CD14-positive monocyte (primary cell): Measurements from ENCODE around the gene API5. TPM values are rescaled to one million over a fixed set of nuclear protein-coding genes. Genes with fewer than 3 reads are reported as not detected.
A peak's percentile ranks its signal among the peaks of the same experiment; 100 is the strongest.

Experiments used
- DNase-seq, 3 donors: peaks; one replicate each; pipeline ENCODE4 v3.0.0-alpha.2; 2011 to 2022
- H2AFZ ChIP-seq: 2 replicates; pipeline ENCODE4 v1.6.0; 2012; ENCODE audit warnings: mild to moderate bottlenecking, low read depth, low read length, inconsistent platforms; ENCODE audit not compliant: insufficient read depth, poor library complexity, severe bottlenecking
- H3K27ac ChIP-seq, 2 donors: 1 replicate in 1 of 2; 2 replicates in 1 of 2; pipeline ENCODE4 v1.5.1; 2012 to 2013; ENCODE audit warnings: low read length in 2 of 2, control low read depth in 1 of 2, inconsistent platforms in 1 of 2, low read depth in 1 of 2, mild to moderate bottlenecking in 1 of 2
- H3K27me3 ChIP-seq, 2 donors: one replicate each; pipeline versions ENCODE4 v1.6.0 to v1.6.1; 2011 to 2013; ENCODE audit warnings: low read length in 2 of 2; ENCODE audit not compliant: control insufficient read depth in 2 of 2, insufficient read depth in 2 of 2
- H3K36me3 ChIP-seq, 2 donors: replicated peaks in 1 of 2; 1 replicate in 1 of 2; 2 replicates in 1 of 2; pipeline versions ENCODE4 v1.5.1 to v1.6.1; 2012 to 2013; ENCODE audit warnings: low read length in 2 of 2, control low read depth in 1 of 2, inconsistent platforms in 1 of 2, mild to moderate bottlenecking in 1 of 2; ENCODE audit not compliant: insufficient read depth in 2 of 2, control insufficient read depth in 1 of 2
- H3K4me1 ChIP-seq, 2 donors: 1 replicate in 1 of 2; 2 replicates in 1 of 2; pipeline versions ENCODE4 v1.5.1 to v1.6.1; 2012 to 2013; ENCODE audit warnings: low read length in 2 of 2, control low read depth in 1 of 2, inconsistent platforms in 1 of 2, mild to moderate bottlenecking in 1 of 2, moderate library complexity in 1 of 2; ENCODE audit not compliant: insufficient read depth in 2 of 2, control insufficient read depth in 1 of 2
- H3K4me2 ChIP-seq: replicated peaks from 2 replicates; pipeline ENCODE3; 2012; ENCODE audit warnings: low read length, moderate library complexity, mild to moderate bottlenecking; ENCODE audit not compliant: poor library complexity, severe bottlenecking; ENCODE audit errors: extremely low read depth
- H3K4me3 ChIP-seq, 3 experiments: fragments of 200-600 bp in 1 of 3; sonication (generic) in 1 of 3; replicated peaks in 1 of 3; 1 replicate in 2 of 3; 2 replicates in 1 of 3; pipeline ENCODE4 v1.5.1; 2011 to 2013; ENCODE audit warnings: low read length in 3 of 3, mild to moderate bottlenecking in 3 of 3, control low read depth in 2 of 3, low read depth in 2 of 3, inconsistent platforms in 1 of 3, moderate library complexity in 1 of 3
- H3K79me2 ChIP-seq: 2 replicates; pipeline ENCODE4 v1.6.0; 2012; ENCODE audit warnings: mild to moderate bottlenecking, control low read depth, inconsistent platforms, low read length, moderate library complexity; ENCODE audit not compliant: insufficient read depth
- H3K9ac ChIP-seq: 2 replicates; pipeline ENCODE4 v1.6.0; 2017; ENCODE audit warnings: low read length, mild to moderate bottlenecking; ENCODE audit not compliant: insufficient read depth, poor library complexity, severe bottlenecking
- H3K9me3 ChIP-seq, 2 donors: replicated peaks in 1 of 2; 1 replicate in 1 of 2; 2 replicates in 1 of 2; pipeline versions ENCODE4 v1.5.1 to v1.6.1; 2012 to 2013; ENCODE audit warnings: low read length in 2 of 2, control low read depth in 1 of 2; ENCODE audit not compliant: control insufficient read depth in 1 of 2, insufficient read depth in 1 of 2
- H4K20me1 ChIP-seq: 2 replicates; pipeline ENCODE4 v1.6.0; 2012; ENCODE audit warnings: mild to moderate bottlenecking, low read length, control low read depth, moderate library complexity; ENCODE audit not compliant: insufficient read depth
- H3K27ac Mint-ChIP-seq, 7 donors: one replicate each; pipeline ENCODE4 v1.8.0; 2020; ENCODE audit warnings: mild to moderate bottlenecking in 7 of 7, mixed read lengths in 7 of 7, moderate library complexity in 6 of 7, inconsistent platforms in 2 of 7
- H3K27me3 Mint-ChIP-seq, 3 donors: one replicate each; pipeline ENCODE4 v1.8.0; 2021 to 2022; ENCODE audit warnings: low read depth in 3 of 3, mild to moderate bottlenecking in 3 of 3, mixed read lengths in 3 of 3, moderate library complexity in 3 of 3, inconsistent platforms in 1 of 3
- H3K36me3 Mint-ChIP-seq, 2 donors: one replicate each; pipeline ENCODE4 v1.8.0; 2020; ENCODE audit warnings: mixed read lengths in 2 of 2, inconsistent platforms in 1 of 2, mild to moderate bottlenecking in 1 of 2
- H3K4me1 Mint-ChIP-seq: one replicate; pipeline ENCODE4 v1.8.0; 2020; ENCODE audit warnings: mild to moderate bottlenecking, mixed read lengths
- H3K4me3 Mint-ChIP-seq, 2 donors: one replicate each; pipeline ENCODE4 v1.8.0; 2020; ENCODE audit warnings: mild to moderate bottlenecking in 2 of 2, mixed read lengths in 2 of 2, moderate library complexity in 1 of 2
- H3K9me3 Mint-ChIP-seq, 7 donors: one replicate each; pipeline ENCODE4 v1.8.0; 2020 to 2022; ENCODE audit warnings: mixed read lengths in 7 of 7, mild to moderate bottlenecking in 6 of 7, moderate library complexity in 6 of 7, inconsistent platforms in 2 of 7
- CTCF ChIP-seq: fragments of 200-600 bp; IDR thresholded peaks from one replicate; pipeline ENCODE4 v1.8.0; 2022; ENCODE audit warnings: antibody characterized with exemption, mild to moderate bottlenecking
- WGBS: methylation state at CpG from one replicate; pipeline ENCODE4 v1.1.5; 2013; ENCODE audit warnings: missing lambda C conversion rate; ENCODE audit not compliant: insufficient coverage; 5-methylcytosine and 5-hydroxymethylcytosine counted together
- intact Hi-C, 2 donors: fragments of 100-400 bp; cut with micrococcal nuclease; formaldehyde crosslinking; loops; one replicate each; pipeline versions ENCODE4 v1.15.0 to v1.15.1; 2023
- polyA plus RNA-seq, 3 donors: library from polyadenylated mRNA; depleted of rRNA in 1 of 3; unstranded in 2 of 3; stranded (reverse) in 1 of 3; fragments of 300-500 nt in 2 of 3; fragments of >200 nt in 1 of 3; fragmentation: Illumina TruSeq in 2 of 3; gene quantifications; 1 replicate in 2 of 3; 2 replicates in 1 of 3; pipeline ENCODE4 v1.2.3, GENCODE V29; 2012 to 2021

API5 gene
- polyA plus RNA-seq, 3 donors = 17.1 to 84.0 (median 65.9) TPM

GRCh38 chr11:43359422-43359818 is 47.6 kb downstream of the API5 start:
- TF ChIP-seq CTCF = no peak
- H3K27me3 Mint-ChIP-seq = peaks cover 0 to 1% (median 0%) of the 10 kb centered on the region in 3 donors
- WGBS = 0% methylated on average over 8 of the region's 14 CpGs

GRCh38 chr11:43360361-43361032 is 48.7 kb downstream of the API5 start:
- H3K79me2 ChIP-seq = peaks cover 68% of the 10 kb centered on the region
- no peak for TF ChIP-seq CTCF
- H3K4me3 ChIP-seq = peak overlapping the region; percentile 66 to 91 (median 70)
- WGBS = no CpG with 5 or more reads among the region's 1 CpG
- intact Hi-C loops = loop anchor here (2.0 to 10.0 kb wide), 2 partner anchors 320 to 514 kb away; partner anchors contain the start of gene HSD17B12 (in 1 of the 2)
- DNase-seq = peak; percentile 14 to 25 (median 17)
- Mint-ChIP-seq H3K4me1 (peaks cover 30% of the 10 kb centered on the region), H3K27ac (peak overlapping the region in 5 of 7 donors; percentile 82 to 96 (median 94)), H3K4me3 (peak overlapping the region; percentile 97 to 98), H3K36me3 (peaks cover 6 to 17% of the 10 kb centered on the region in 2 donors), H3K9me3 (peaks cover 0 to 3% (median 0%) of the 10 kb centered on the region in 7 donors), H3K27me3 (peaks cover 0 to 2% (median 1%) of the 10 kb centered on the region in 3 donors)
- H3K27me3 ChIP-seq = no peaks in the 10 kb centered on the region
- H3K27ac ChIP-seq = peak overlapping the region in 1 of 2 donors; percentile 94
- H4K20me1 ChIP-seq = peaks cover 34% of the 10 kb centered on the region
- peak overlapping the region; percentile 76 for H3K4me2 ChIP-seq
- H3K9me3 ChIP-seq = no peaks in the 10 kb centered on the region
- H2AFZ ChIP-seq = peak overlapping the region; percentile 95
- peaks cover 23 to 27% of the 10 kb centered on the region in 2 donors for H3K4me1 ChIP-seq
- peaks cover 5 to 14% of the 10 kb centered on the region in 2 donors for H3K36me3 ChIP-seq
- H3K9ac ChIP-seq = peak overlapping the region; percentile 2

More at GRCh38 chr11:43359422-43359818, 47.6 kb downstream of the API5 start:
- Histone ChIP-seq H3K4me2 (peak overlapping the region; percentile 76), H3K36me3 (peaks cover 5 to 6% of the 10 kb centered on the region in 2 donors), H3K27me3 (no peaks in the 10 kb centered on the region), H3K4me3 (peak overlapping the region; percentile 66 to 91 (median 70)), H3K9ac (peak overlapping the region; percentile 96), H2AFZ (peak overlapping the region; percentile 95), H3K4me1 (peaks cover 23 to 27% of the 10 kb centered on the region in 2 donors), H3K27ac (peak overlapping the region; percentile 63 to 94), H3K79me2 (peaks cover 57% of the 10 kb centered on the region), H3K9me3 (no peaks in the 10 kb centered on the region), H4K20me1 (peaks cover 28% of the 10 kb centered on the region)
- no peak for DNase-seq
- intact Hi-C loops = loop anchor here in 1 of 2 donors (10.0 kb wide), 1 partner anchor 315 kb away; no protein-coding TSS in a partner anchor
- Mint-ChIP-seq H3K27ac (peak overlapping the region; percentile 89 to 97 (median 96)), H3K4me3 (peak overlapping the region; percentile 97 to 98), H3K4me1 (peaks cover 35% of the 10 kb centered on the region), H3K36me3 (peaks cover 4 to 8% of the 10 kb centered on the region in 2 donors), H3K9me3 (peaks cover 0 to 3% (median 0%) of the 10 kb centered on the region in 7 donors)
